Measurements from ENCODE around the gene PLOD2.

GRCh38 chr3:146078031-146078430 lies 83.0 kb downstream of the PLOD2 start:
- TF ChIP-seq, protein P1, sequence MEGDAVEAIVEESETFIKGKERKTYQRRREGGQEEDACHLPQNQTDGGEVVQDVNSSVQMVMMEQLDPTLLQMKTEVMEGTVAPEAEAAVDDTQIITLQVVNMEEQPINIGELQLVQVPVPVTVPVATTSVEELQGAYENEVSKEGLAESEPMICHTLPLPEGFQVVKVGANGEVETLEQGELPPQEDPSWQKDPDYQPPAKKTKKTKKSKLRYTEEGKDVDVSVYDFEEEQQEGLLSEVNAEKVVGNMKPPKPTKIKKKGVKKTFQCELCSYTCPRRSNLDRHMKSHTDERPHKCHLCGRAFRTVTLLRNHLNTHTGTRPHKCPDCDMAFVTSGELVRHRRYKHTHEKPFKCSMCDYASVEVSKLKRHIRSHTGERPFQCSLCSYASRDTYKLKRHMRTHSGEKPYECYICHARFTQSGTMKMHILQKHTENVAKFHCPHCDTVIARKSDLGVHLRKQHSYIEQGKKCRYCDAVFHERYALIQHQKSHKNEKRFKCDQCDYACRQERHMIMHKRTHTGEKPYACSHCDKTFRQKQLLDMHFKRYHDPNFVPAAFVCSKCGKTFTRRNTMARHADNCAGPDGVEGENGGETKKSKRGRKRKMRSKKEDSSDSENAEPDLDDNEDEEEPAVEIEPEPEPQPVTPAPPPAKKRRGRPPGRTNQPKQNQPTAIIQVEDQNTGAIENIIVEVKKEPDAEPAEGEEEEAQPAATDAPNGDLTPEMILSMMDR (IDR thresholded peaks at IDR 0.05; ENCODE audit: insufficient read depth, low read length): no peak
- TF ChIP-seq POLR2AphosphoS5 (IDR thresholded peaks at IDR 0.05; ENCODE audit: low read depth) (no peak), GABPA (IDR thresholded peaks at IDR 0.05; ENCODE audit: low read depth) (no peak), SPI1 (IDR thresholded peaks at IDR 0.05; ENCODE audit: borderline replicate concordance, low read depth) (no peak)
- TF ChIP-seq, protein P2, sequence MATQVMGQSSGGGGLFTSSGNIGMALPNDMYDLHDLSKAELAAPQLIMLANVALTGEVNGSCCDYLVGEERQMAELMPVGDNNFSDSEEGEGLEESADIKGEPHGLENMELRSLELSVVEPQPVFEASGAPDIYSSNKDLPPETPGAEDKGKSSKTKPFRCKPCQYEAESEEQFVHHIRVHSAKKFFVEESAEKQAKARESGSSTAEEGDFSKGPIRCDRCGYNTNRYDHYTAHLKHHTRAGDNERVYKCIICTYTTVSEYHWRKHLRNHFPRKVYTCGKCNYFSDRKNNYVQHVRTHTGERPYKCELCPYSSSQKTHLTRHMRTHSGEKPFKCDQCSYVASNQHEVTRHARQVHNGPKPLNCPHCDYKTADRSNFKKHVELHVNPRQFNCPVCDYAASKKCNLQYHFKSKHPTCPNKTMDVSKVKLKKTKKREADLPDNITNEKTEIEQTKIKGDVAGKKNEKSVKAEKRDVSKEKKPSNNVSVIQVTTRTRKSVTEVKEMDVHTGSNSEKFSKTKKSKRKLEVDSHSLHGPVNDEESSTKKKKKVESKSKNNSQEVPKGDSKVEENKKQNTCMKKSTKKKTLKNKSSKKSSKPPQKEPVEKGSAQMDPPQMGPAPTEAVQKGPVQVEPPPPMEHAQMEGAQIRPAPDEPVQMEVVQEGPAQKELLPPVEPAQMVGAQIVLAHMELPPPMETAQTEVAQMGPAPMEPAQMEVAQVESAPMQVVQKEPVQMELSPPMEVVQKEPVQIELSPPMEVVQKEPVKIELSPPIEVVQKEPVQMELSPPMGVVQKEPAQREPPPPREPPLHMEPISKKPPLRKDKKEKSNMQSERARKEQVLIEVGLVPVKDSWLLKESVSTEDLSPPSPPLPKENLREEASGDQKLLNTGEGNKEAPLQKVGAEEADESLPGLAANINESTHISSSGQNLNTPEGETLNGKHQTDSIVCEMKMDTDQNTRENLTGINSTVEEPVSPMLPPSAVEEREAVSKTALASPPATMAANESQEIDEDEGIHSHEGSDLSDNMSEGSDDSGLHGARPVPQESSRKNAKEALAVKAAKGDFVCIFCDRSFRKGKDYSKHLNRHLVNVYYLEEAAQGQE (IDR thresholded peaks at IDR 0.05; ENCODE audit: insufficient replicate concordance, low read depth): no peak

Data from HL-60 (cell line).